ENCODE data around the gene TNP2.
"Not testable (repeated sequence)": the region's sequence is repeated elsewhere in the genome, so short reads cannot be mapped to it uniquely, and the experiment has no call there.

Gene TNP2

GRCh38 chr16:11224894-11225676 lies 44.0 kb downstream of the TNP2 start:
- no peak overlapping the region for H3K27ac ChIP-seq
- TF ChIP-seq ZFX (IDR thresholded peaks at IDR 0.05): no peak
- TF ChIP-seq CTCF (conservative IDR thresholded peaks at IDR 0.05): no peak

- H3K27ac ChIP-seq: no peak overlapping the region
- TF ChIP-seq CTCF (conservative IDR thresholded peaks at IDR 0.05) (no peak), ZFX (IDR thresholded peaks at IDR 0.05) (no peak)
These were observed 44.8 kb downstream of the TNP2 start for GRCh38 chr16:11224096-11224893.

- H3K27ac ChIP-seq: not testable (repeated sequence)
These were observed 48.6 kb downstream of the TNP2 start for GRCh38 chr16:11220507-11220906.

GRCh38 chr16:11219178-11219577 lies 49.9 kb downstream of the TNP2 start:
- no peak overlapping the region for H3K27ac ChIP-seq
- TF ChIP-seq CTCF (conservative IDR thresholded peaks at IDR 0.05) (no peak), ZFX (IDR thresholded peaks at IDR 0.05) (no peak)

GRCh38 chr16:11218604-11218962 lies 50.5 kb downstream of the TNP2 start:
- no peak overlapping the region for H3K27ac ChIP-seq
- TF ChIP-seq ZFX (IDR thresholded peaks at IDR 0.05): no peak
- TF ChIP-seq CTCF (conservative IDR thresholded peaks at IDR 0.05): peak; percentile 68
